Thoracic aorta (tissue), 2 donors: ENCODE data around the gene PDE10A. TPM values are rescaled to one million over a fixed set of nuclear protein-coding genes. Genes with fewer than 3 reads are reported as not detected.

Experiments
- ATAC-seq: fragments of 150-250 bp; one replicate; pipeline ENCODE4 v1.8.0; 2017; ENCODE audit warnings: low read depth; ENCODE audit not compliant: insufficient number of reproducible peaks, low FRiP score
- DNase-seq: peaks from one replicate; pipeline ENCODE4 v3.0.0-alpha.2; 2020; ENCODE audit warnings: low spot score
- H3K27ac ChIP-seq, 2 donors: fragments of 200-600 bp; sonication (generic); 1 replicate in 1 of 2; 2 replicates in 1 of 2; pipeline ENCODE4 v1.5.1; 2016; ENCODE audit warnings: mild to moderate bottlenecking in 2 of 2, moderate library complexity in 2 of 2
- H3K27me3 ChIP-seq: fragments of 200-600 bp; sonication (generic); replicated peaks from 2 replicates; pipeline ENCODE4 v1.6.0; 2016; ENCODE audit warnings: mild to moderate bottlenecking; ENCODE audit not compliant: insufficient read depth
- H3K36me3 ChIP-seq: fragments of 200-600 bp; sonication (generic); one replicate; pipeline ENCODE4 v1.5.1; 2016
- H3K4me1 ChIP-seq, 2 donors: fragments of 200-600 bp; sonication (generic); 1 replicate in 1 of 2; 2 replicates in 1 of 2; pipeline versions ENCODE4 v1.5.1 to v1.6.0; 2016; ENCODE audit warnings: low read depth in 2 of 2, mild to moderate bottlenecking in 1 of 2; ENCODE audit not compliant: control insufficient read depth in 1 of 2
- H3K4me3 ChIP-seq: fragments of 200-600 bp; sonication (generic); 2 replicates; pipeline ENCODE4 v1.5.1; 2016; ENCODE audit warnings: mild to moderate bottlenecking
- H3K9me3 ChIP-seq: fragments of 200-600 bp; sonication (generic); 2 replicates; pipeline ENCODE4 v1.5.1; 2016
- CTCF ChIP-seq: fragments of 200-600 bp; sonication (generic); IDR thresholded peaks from one replicate; pipeline ENCODE4 v1.5.1; 2019; ENCODE audit warnings: antibody characterized with exemption
- total RNA-seq, 2 donors: library from RNA; depleted of rRNA; stranded (reverse); fragments of >200 nt; gene quantifications; one replicate each; pipeline versions ENCODE4 v1.1.0 to v1.2.3, GENCODE V29; 2016

PDE10A gene
- total RNA-seq, 2 donors from 2014 or later, result 7.0 to 20.8 TPM

GRCh38 chr6:165686596-165687365 is 23.7 kb upstream of the PDE10A start:
- DNase-seq (no peak), ATAC-seq (no peak)
- Histone ChIP-seq H3K27ac (no peak overlapping the region), H3K9me3 (no peaks in the 10 kb centered on the region), H3K4me3 (no peak overlapping the region), H3K27me3 (no peaks in the 10 kb centered on the region), H3K4me1 (peaks cover 0 to 2% of the 10 kb centered on the region in 2 donors), H3K36me3 (no peaks in the 10 kb centered on the region)
- TF ChIP-seq CTCF, result no peak

- H3K9me3 ChIP-seq, result no peaks in the 10 kb centered on the region
- DNase-seq (no peak), ATAC-seq (no peak)
- H3K36me3 ChIP-seq, result no peaks in the 10 kb centered on the region
- no peak for TF ChIP-seq CTCF
- H3K27me3 ChIP-seq, result no peaks in the 10 kb centered on the region
- no peaks in the 10 kb centered on the region for H3K4me1 ChIP-seq
- no peak overlapping the region for H3K4me3 ChIP-seq
- no peak overlapping the region for H3K27ac ChIP-seq
These were observed 22.3 kb upstream of the PDE10A start for GRCh38 chr6:165685302-165685701.

GRCh38 chr6:165684333-165684732 is 21.3 kb upstream of the PDE10A start:
- no peak for TF ChIP-seq CTCF
- no peaks in the 10 kb centered on the region for H3K27me3 ChIP-seq
- H3K4me1 ChIP-seq, result no peaks in the 10 kb centered on the region
- no peak overlapping the region for H3K27ac ChIP-seq
- ATAC-seq, result no peak
- DNase-seq, result no peak
- H3K4me3 ChIP-seq, result no peak overlapping the region
- no peaks in the 10 kb centered on the region for H3K36me3 ChIP-seq
- H3K9me3 ChIP-seq, result no peaks in the 10 kb centered on the region

GRCh38 chr6:165680975-165681374 is 17.9 kb upstream of the PDE10A start:
- H3K4me3 ChIP-seq, result no peak overlapping the region
- H3K27ac ChIP-seq, result no peak overlapping the region
- ATAC-seq (no peak), DNase-seq (no peak)
- no peaks in the 10 kb centered on the region for H3K36me3 ChIP-seq
- no peaks in the 10 kb centered on the region for H3K4me1 ChIP-seq
- H3K27me3 ChIP-seq, result no peaks in the 10 kb centered on the region
- H3K9me3 ChIP-seq, result no peaks in the 10 kb centered on the region
- no peak for TF ChIP-seq CTCF

DNA sequence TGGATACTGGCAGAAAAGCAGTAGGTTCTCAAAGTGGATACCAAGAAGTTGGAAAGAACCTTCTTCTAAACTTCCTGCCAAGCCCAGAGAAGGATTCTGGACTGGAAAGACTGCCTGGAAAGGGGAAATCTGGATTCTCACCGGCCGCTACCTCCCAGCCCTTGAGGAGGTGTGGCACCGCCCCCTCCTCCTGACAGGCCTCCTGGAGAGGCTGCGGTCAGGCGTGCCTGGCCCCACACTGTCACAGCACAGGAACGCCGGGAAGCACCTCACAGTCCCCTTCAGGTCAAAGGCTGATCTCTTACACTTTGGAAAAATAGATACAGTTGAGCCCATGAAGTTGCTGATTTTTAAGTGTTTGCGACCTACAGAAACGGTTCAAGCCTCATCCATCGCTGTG is 16.3 kb upstream of the PDE10A start:
- Histone ChIP-seq H3K4me3 (no peak overlapping the region), H3K9me3 (no peaks in the 10 kb centered on the region), H3K27me3 (no peaks in the 10 kb centered on the region), H3K4me1 (no peaks in the 10 kb centered on the region), H3K36me3 (no peaks in the 10 kb centered on the region), H3K27ac (no peak overlapping the region)
- no peak for ATAC-seq
- DNase-seq, result no peak
- no peak for TF ChIP-seq CTCF
